A549 treated with GW870086 at 1 μM for 4 hours (cell line): ENCODE measurements around the gene RIIAD1. TPM values are rescaled to one million over a fixed set of nuclear protein-coding genes. Genes with fewer than 3 reads are reported as not detected.

Experiments used
- total RNA-seq: library from RNA; stranded (reverse); fragments of 200-300 nt; extraction: Qiagen RNA extraction; gene quantifications from 5 replicates; pipeline ENCODE4 v1.2.3, GENCODE V29; 2022; ENCODE audit warnings: low read depth

Gene RIIAD1, protein sequence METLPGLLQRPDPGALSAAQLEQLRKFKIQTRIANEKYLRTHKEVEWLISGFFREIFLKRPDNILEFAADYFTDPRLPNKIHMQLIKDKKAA
- not detected in 5 replicates for total RNA-seq

GRCh38 chr1:151720974-151721787 is at the start of gene RIIAD1:
Gene RIIAD1, plus strand, starts transcription at chr1:151721522. Its CDS starts 15 bp downstream, at chr1:151721537.

GRCh38 chr1:151716771-151717631 is 4.3 kb upstream of the RIIAD1 start, which contains the start of gene CELF3:
Gene CELF3, minus strand, starts transcription at chr1:151716803. Its CDS starts 783 bp downstream, at chr1:151716020.

DNA sequence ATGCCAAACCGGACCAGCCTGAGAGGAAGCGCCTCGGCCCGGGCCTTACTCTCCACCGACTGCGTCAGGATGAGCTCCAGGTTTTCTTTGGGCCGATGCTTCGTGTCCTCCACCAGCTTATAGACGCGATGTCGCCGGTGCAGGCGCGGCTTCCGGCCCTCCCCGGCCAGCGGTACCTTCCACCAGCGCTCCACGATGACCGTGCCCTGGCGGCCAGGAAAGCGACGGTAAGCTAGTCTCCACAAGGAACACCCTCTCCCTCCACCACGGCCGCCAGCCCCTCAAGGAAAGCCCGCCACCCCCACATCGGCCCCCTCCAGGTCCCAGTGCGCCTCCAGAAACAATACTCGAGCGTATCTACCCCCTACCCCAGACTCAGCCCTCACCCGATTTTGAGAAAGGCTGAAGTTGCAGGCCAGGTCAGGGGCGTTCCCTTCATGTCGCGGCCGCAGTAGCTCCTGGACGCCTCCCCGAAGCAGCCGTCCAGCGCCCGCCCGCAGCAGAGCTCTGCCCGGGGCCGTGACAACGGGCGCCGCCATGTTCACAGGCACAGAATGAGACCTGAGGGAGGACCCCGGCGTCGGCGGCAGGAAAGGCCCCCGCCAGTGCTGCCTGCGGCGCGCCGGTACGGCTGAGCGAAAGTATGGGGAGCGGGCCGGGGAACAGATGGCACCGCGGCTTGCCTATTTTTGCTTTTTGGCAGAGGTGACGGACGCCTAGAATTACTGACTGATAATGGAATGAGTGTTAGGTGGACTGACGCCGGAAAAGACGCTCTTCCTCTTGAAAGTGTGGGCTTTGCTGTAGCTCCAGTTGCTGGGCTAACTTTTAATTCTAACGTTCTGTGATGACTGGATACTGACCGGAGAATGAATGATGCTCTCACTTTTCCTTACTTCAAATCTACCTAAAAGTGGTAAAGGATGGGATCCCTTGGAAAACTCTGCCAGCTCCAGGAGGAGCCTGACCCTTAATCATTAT is 41.9 kb downstream of the RIIAD1 start, which contains the start of gene MRPL9:
MRPL9 (minus strand) TSS at position 556 of the 981 bp plus-strand sequence; CDS start at position 539, 17 bp downstream.

Other genes with a start within 250 kb of the RIIAD1 start
- gene CGN, start 210.1 kb upstream of the RIIAD1 start, total RNA-seq, result 2.6 to 3.3 TPM (median 2.9 TPM) in 5 replicates
- gene TUFT1, start 181.2 kb upstream of the RIIAD1 start, total RNA-seq, result 9.7 to 11.6 TPM (median 10.3 TPM) in 5 replicates
- 7.9 to 11.6 TPM (median 8.1 TPM) in 5 replicates for gene SNX27, start 109.5 kb upstream of the RIIAD1 start, total RNA-seq
- 0.05 TPM in 1 of 5 replicates, not detected in the others for gene CELF3, start 4.7 kb upstream of the RIIAD1 start, total RNA-seq
- gene MRPL9, start 42.0 kb downstream of the RIIAD1 start, total RNA-seq, result 79.8 to 98.7 TPM (median 85.9 TPM) in 5 replicates
- gene TDRKH, start 69.0 kb downstream of the RIIAD1 start, total RNA-seq, result 4.6 to 6.3 TPM (median 5.8 TPM) in 5 replicates
- not detected in 5 replicates for gene LINGO4, start 83.9 kb downstream of the RIIAD1 start, total RNA-seq
- gene RORC, start 110.3 kb downstream of the RIIAD1 start, total RNA-seq, result 0.03 to 0.08 TPM (median 0.06 TPM) in 3 of 5 replicates, not detected in the others
- 0.07 TPM in 1 of 5 replicates, not detected in the others for gene C2CD4D, start 118.3 kb downstream of the RIIAD1 start, total RNA-seq
- not detected in 5 replicates for gene THEM5, start 132.2 kb downstream of the RIIAD1 start, total RNA-seq
- 13.9 to 14.4 TPM (median 14.3 TPM) in 5 replicates for gene THEM4, start 188.0 kb downstream of the RIIAD1 start, total RNA-seq